H1 (cell line): ENCODE results near the gene FAAH.

Experiments
- EP300 ChIP-seq, 2 experiments: IDR thresholded peaks; 1 replicate in 1 of 2; 2 replicates in 1 of 2; pipeline ENCODE4 v1.6.1; 2011 to 2012; ENCODE audit warnings: low read depth in 2 of 2, low read length in 2 of 2, mild to moderate bottlenecking in 2 of 2, borderline replicate concordance in 1 of 2, inconsistent platforms in 1 of 2, moderate library complexity in 1 of 2
- RNF2 ChIP-seq: fragments of 200-900, 300-1000 bp; sonication (generic); IDR thresholded peaks from 2 replicates; pipeline ENCODE4 v1.7.1; 2016; ENCODE audit warnings: borderline replicate concordance, low read depth, mild to moderate bottlenecking, antibody characterized with exemption, low read length; ENCODE audit not compliant: poor library complexity, severe bottlenecking; ENCODE audit errors: missing control alignments
- SP1 ChIP-seq: IDR thresholded peaks from 2 replicates; pipeline ENCODE4 v1.6.1; 2011; ENCODE audit warnings: low read depth, low read length

GRCh38 chr1:46457178-46457577 lies 63.1 kb downstream of the FAAH start:
- TF ChIP-seq EP300 (IDR thresholded peaks at IDR 0.05; ENCODE audit: borderline replicate concordance in 1 of 2, low read depth in 2 of 2, low read length in 2 of 2) (no peak), RNF2 (no peak), SP1 (no peak)
